ENCODE data around the gene ITGA3. TPM values are rescaled to one million over a fixed set of nuclear protein-coding genes. Genes with fewer than 3 reads are reported as not detected.
A peak's percentile ranks its signal among the peaks of the same experiment; 100 is the strongest.

Gene ITGA3
- total and polyA plus RNA-seq, 7 donors, result 15.6 to 85.1 (median 38.4) TPM

DNA sequence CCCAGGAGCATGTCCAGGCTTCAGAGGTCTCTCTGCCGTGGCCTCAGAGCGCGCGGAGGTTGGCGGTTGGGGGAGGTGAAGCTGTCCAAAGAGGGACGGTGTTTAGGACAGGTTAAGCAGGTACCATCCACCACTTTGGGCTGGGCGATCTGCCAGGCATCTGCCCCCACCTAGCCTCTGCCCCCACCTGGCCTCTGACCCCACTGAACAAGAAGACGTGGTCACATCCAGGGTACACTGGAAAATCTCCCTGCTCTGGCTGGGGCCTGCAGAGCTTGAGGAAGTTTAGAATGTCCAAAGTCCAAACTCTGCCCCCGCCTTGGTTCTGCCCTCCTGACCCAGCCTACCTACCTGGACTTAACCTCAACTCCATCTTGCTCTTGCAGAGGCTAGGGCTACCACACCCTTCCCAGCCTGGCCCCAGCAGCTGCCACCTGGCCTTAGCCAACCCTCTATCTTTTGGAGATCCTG is 1.6 kb downstream of the ITGA3 start:
- WGBS, 2 donors, result 36 to 68% methylated on average over 9 of the region's 9 CpGs
- H3K4me1 ChIP-seq, result peaks cover 0 to 83% (median 68%) of the 10 kb centered on the region in 4 donors

DNA sequence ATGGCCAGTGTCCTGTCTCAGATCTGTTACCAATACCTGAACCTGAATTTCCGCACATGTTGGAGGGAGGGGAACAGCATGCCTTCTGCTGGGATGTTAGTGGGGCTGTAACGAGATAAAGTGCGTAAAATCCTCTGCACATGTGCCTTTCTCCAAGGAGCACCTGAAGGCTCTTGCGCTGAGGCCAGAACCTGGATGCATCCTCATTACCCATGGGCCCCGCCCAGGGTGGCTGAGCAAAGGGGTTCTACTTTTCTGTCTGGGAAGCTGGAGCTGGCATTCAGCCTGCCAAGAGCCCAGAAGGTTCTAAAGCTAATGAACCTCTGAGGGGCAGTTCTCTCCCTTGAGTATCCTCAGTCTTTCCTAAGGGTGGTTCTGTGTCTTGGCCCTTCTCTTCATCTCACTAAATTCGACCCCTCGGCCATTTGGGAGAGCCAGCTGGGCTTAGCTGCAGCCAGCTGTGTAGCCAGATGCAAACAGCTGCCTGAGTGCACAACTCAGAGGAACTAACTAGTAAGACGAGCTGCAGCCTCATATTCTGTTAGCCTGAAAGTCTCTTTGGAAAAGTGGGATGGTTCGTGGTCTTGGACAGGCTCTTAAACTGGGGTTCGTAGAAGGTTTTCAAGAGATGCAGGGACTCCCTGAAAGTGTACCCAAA is 2.5 kb downstream of the ITGA3 start:
- peaks cover 0 to 86% (median 76%) of the 10 kb centered on the region in 4 donors for H3K4me1 ChIP-seq

More for the DNA sequence above, 1.6 kb downstream of the ITGA3 start:
- DNase-seq, result no peak
- TF ChIP-seq, protein P1, sequence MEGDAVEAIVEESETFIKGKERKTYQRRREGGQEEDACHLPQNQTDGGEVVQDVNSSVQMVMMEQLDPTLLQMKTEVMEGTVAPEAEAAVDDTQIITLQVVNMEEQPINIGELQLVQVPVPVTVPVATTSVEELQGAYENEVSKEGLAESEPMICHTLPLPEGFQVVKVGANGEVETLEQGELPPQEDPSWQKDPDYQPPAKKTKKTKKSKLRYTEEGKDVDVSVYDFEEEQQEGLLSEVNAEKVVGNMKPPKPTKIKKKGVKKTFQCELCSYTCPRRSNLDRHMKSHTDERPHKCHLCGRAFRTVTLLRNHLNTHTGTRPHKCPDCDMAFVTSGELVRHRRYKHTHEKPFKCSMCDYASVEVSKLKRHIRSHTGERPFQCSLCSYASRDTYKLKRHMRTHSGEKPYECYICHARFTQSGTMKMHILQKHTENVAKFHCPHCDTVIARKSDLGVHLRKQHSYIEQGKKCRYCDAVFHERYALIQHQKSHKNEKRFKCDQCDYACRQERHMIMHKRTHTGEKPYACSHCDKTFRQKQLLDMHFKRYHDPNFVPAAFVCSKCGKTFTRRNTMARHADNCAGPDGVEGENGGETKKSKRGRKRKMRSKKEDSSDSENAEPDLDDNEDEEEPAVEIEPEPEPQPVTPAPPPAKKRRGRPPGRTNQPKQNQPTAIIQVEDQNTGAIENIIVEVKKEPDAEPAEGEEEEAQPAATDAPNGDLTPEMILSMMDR (IDR thresholded peaks at IDR 0.05), result no peak
- TF ChIP-seq POLR2A (IDR thresholded peaks at IDR 0.05), result no peak
- TF ChIP-seq EP300 (IDR thresholded peaks at IDR 0.05), result no peak
- TF ChIP-seq POLR2AphosphoS5 (IDR thresholded peaks at IDR 0.05), result no peak
- Histone ChIP-seq H3K27me3 (no peaks in the 10 kb centered on the region), H3K9me3 (no peaks in the 10 kb centered on the region), H3K4me3 (peak overlapping the region in 3 of 4 donors; percentile 75 to 89 (median 86)), H3K36me3 (no peaks in the 10 kb centered on the region), H3K27ac (peak overlapping the region; percentile 91 to 96 (median 94))
- intact Hi-C loops (cut with DNase I), result loop anchor here (1.0 kb wide), 1 partner anchor 30 kb away; no protein-coding TSS in a partner anchor

DNA sequence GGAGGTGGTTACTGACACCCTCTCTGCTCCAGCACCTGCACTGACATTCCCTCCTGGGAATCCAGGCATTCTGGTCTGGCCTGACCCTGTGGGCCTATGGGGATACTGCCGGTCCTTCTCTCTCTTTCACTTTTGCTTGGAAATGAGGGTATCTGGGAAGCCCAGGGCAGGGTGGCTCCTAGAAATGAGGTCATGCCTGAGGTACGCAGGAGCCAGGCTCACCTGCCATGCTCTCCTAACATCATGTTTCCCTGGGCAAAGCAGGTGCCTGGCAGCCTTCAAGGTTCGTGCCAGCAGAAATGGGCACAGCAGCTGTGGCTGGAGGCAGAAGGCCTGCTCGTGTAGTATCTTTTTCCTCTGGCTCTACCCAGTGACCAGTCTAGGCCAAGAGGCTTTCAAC is 3.3 kb downstream of the ITGA3 start:
- no peaks in the 10 kb centered on the region for H3K36me3 ChIP-seq
- H3K27me3 ChIP-seq, result no peaks in the 10 kb centered on the region
- no peak for DNase-seq
- TF ChIP-seq, protein P1 (IDR thresholded peaks at IDR 0.05), result no peak
- no peak for TF ChIP-seq EP300 (IDR thresholded peaks at IDR 0.05)
- TF ChIP-seq POLR2AphosphoS5 (IDR thresholded peaks at IDR 0.05), result no peak
- no peak for TF ChIP-seq POLR2A (IDR thresholded peaks at IDR 0.05)
- WGBS, 2 donors, result 49 to 54% methylated on average over 4 of the region's 4 CpGs
- peak overlapping the region; percentile 91 to 96 (median 94) for H3K27ac ChIP-seq
- intact Hi-C loops (cut with DNase I), result no loop called here
- H3K4me3 ChIP-seq, result no peak overlapping the region
- H3K4me1 ChIP-seq, result peaks cover 0 to 89% (median 85%) of the 10 kb centered on the region in 4 donors
- no peaks in the 10 kb centered on the region for H3K9me3 ChIP-seq

More for the DNA sequence above, 2.5 kb downstream of the ITGA3 start:
- no peaks in the 10 kb centered on the region for H3K9me3 ChIP-seq
- no peak for DNase-seq
- TF ChIP-seq POLR2AphosphoS5 (IDR thresholded peaks at IDR 0.05), result peak in 2 of 4 donors; percentile 36 to 58
- TF ChIP-seq POLR2A (IDR thresholded peaks at IDR 0.05), result no peak
- TF ChIP-seq, protein P1 (IDR thresholded peaks at IDR 0.05), result no peak
- H3K36me3 ChIP-seq, result no peaks in the 10 kb centered on the region
- 82 to 86% methylated on average over 10 of the region's 10 CpGs for WGBS, 2 donors
- intact Hi-C loops (cut with DNase I), result no loop called here
- H3K27ac ChIP-seq, result peak overlapping the region; percentile 91 to 96 (median 94)
- H3K27me3 ChIP-seq, result no peaks in the 10 kb centered on the region
- H3K4me3 ChIP-seq, result no peak overlapping the region

DNA sequence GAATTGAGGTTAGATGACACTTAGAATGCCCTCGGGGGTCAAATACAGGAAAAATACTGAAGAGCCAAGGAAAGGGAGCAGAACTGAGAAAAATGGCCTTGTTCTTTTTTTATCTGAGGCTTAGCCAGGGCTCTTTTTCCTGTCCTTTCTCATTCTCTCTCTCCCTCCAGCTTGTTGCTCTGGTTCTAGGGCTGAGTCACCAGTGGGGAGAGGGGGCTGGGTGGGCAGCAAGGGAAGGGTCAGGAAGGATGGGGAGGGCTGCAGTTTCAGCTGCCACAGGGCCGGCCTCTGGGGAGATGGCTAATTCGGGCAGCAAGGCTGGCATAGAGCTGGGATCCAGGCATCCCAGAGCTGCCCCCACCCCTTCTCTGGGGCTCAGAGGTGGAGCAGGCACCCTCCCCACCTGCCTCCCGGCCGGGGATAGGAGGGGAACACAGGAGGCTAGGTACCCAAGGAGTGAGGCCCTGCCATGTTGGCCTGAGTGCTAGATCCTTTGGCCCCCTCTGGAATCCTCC is 3.9 kb downstream of the ITGA3 start:
- no peak for DNase-seq
- TF ChIP-seq, protein P1 (IDR thresholded peaks at IDR 0.05), result no peak
- no peak for TF ChIP-seq POLR2AphosphoS5 (IDR thresholded peaks at IDR 0.05)
- TF ChIP-seq EP300 (IDR thresholded peaks at IDR 0.05), result no peak
- Histone ChIP-seq H3K27me3 (no peaks in the 10 kb centered on the region), H3K4me3 (no peak overlapping the region), H3K27ac (peak overlapping the region; percentile 91 to 96 (median 94)), H3K9me3 (no peaks in the 10 kb centered on the region), H3K36me3 (no peaks in the 10 kb centered on the region), H3K4me1 (peaks cover 0 to 89% (median 87%) of the 10 kb centered on the region in 4 donors)
- intact Hi-C loops (cut with DNase I), result no loop called here
- WGBS, 2 donors, result 65 to 72% methylated on average over 5 of the region's 5 CpGs
